ENCODE data around the gene USP13. TPM values are rescaled to one million over a fixed set of nuclear protein-coding genes. Genes with fewer than 3 reads are reported as not detected.
"Not testable (repeated sequence)": the region's sequence is repeated elsewhere in the genome, so short reads cannot be mapped to it uniquely, and the experiment has no call there.

Gene USP13
- total RNA-seq, 2 donors from 2014 or later, result 75.9 to 89.7 TPM

DNA sequence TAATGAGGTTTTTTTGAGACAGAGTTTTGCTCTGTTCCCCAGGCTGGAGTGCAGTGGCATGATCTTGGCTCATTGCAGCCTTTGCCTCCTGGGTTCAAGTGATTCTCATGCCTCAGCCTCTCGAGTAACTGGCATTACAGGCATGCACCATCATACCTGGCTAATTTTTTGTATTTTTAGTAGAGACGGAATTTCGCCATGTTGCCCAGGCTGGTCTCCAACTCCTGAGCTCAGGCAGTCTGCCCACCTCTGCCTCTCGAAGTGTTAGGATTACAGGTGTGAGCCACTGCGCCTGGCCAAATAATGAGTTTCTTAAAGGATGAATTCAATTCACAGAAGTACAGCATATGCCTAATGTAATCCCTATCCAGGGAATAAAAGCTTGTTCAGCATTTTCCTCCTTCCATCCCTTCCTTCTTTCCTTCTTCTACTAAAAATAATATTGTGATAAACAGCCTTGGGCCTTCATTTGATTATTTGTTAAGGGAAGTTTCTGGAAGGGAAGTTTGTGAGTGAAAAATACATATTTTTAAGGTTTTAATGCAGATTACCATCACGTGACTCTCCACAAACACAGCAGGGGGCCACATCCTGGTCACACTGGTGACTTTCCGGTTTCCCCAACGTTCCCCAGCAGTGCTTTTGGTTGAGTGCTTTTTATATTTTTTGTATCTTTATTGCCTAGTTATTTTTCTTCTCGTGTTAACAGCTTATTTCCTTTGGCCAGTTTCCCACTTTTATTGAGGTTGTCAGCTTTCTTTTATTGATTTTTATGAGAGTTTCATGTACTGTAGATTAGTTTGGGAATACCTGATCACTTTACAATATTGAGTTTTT is 116.8 kb downstream of the USP13 start:
- Histone ChIP-seq H3K27ac (no peak overlapping the region), H3K27me3 (no peaks in the 10 kb centered on the region), H3K4me3 (no peak overlapping the region), H3K4me1 (peaks cover 0 to 8% of the 10 kb centered on the region in 2 donors), H3K36me3 (peaks cover 53% of the 10 kb centered on the region), H3K9me3 (no peaks in the 10 kb centered on the region)
- no peak for DNase-seq (ENCODE audit: low spot score)
- TF ChIP-seq, protein P1, sequence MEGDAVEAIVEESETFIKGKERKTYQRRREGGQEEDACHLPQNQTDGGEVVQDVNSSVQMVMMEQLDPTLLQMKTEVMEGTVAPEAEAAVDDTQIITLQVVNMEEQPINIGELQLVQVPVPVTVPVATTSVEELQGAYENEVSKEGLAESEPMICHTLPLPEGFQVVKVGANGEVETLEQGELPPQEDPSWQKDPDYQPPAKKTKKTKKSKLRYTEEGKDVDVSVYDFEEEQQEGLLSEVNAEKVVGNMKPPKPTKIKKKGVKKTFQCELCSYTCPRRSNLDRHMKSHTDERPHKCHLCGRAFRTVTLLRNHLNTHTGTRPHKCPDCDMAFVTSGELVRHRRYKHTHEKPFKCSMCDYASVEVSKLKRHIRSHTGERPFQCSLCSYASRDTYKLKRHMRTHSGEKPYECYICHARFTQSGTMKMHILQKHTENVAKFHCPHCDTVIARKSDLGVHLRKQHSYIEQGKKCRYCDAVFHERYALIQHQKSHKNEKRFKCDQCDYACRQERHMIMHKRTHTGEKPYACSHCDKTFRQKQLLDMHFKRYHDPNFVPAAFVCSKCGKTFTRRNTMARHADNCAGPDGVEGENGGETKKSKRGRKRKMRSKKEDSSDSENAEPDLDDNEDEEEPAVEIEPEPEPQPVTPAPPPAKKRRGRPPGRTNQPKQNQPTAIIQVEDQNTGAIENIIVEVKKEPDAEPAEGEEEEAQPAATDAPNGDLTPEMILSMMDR (IDR thresholded peaks at IDR 0.05), result no peak

DNA sequence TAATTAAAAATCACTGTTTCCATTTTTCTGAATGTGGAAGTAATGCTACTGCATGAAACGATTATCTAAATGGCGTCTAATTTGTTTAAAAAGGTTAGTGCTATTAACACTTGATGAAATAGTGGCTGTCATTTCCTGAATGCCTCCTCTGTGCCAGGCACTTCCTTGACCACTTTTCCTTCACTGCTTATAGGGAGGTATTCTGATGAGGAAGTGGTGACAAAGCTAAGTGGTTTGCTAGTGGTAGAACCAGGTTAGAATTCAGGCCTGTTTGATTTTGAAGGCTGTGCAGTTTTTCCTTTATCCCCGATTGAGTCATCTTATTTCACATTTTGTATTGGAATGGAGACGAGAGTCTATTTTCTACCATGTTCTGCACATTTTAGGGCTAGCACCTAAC is 119.0 kb downstream of the USP13 start:
- TF ChIP-seq, protein P1 (IDR thresholded peaks at IDR 0.05), result no peak
- no peaks in the 10 kb centered on the region for H3K27me3 ChIP-seq

DNA sequence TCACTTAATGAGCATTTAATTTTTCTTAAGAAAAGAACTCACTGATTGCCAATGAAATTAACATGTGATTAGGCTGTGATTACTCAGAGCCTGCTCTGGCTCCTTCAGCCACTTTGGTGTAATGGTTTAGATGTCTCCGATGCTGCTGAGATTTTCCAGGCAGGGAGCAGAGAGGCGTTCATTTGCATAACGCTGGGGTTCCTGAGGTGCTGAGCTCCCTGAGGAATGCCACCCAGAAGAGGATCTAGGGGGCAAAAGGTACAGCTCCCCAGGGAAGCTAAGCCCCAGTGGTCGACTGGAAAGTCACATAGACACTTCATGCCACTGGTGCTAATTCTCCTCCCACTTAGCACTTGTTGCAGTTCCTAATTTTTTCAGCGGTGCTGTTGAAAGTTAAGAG is 119.5 kb downstream of the USP13 start:
- H3K9me3 ChIP-seq, result no peaks in the 10 kb centered on the region
- no peak overlapping the region for H3K4me3 ChIP-seq
- no peak overlapping the region for H3K27ac ChIP-seq
- peaks cover 27% of the 10 kb centered on the region for H3K36me3 ChIP-seq
- no peaks in the 10 kb centered on the region for H3K27me3 ChIP-seq
- no peak for DNase-seq (ENCODE audit: low spot score)
- H3K4me1 ChIP-seq, result no peaks in the 10 kb centered on the region
- TF ChIP-seq, protein P1 (IDR thresholded peaks at IDR 0.05), result no peak

More for the DNA sequence above, 119.0 kb downstream of the USP13 start:
- Histone ChIP-seq H3K27ac (no peak overlapping the region), H3K4me1 (peaks cover 0 to under 1% of the 10 kb centered on the region in 2 donors), H3K36me3 (peaks cover 32% of the 10 kb centered on the region), H3K9me3 (no peaks in the 10 kb centered on the region), H3K4me3 (no peak overlapping the region)
- no peak for DNase-seq (ENCODE audit: low spot score)

DNA sequence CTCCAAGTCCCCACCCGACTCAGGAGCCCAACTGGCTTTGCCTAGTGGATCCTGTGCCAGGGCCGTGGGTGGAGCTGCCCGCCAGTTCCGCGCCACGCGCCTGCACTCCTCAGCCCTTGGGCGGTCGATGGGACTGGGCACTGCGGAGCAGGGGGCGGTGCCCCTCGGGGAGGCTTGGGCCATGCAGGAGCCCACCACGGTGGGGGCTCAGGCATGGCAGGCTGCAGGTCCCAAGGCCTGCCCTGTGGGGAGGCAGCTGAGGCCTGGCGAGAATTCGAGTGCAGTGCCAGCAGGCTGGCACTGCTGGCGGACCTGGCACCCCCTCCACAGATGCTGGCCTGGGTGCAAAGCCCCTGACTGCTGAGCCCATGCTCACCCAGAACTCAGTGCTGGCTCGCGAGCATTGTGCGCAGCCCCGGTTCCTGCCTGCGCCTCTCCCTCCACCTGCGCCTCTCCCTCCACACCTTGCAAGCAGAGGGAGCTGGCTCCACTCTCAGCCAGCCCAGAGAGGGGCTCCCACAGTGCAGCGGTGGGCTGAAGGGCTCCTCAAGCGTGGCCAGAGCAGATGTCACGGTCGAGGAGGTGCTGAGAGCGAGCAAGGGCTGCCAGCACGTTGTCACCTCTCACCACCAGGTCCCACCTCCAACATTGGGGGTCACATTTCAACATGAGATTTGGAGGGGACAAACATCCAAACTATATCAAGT is 122.7 kb downstream of the USP13 start:
- Histone ChIP-seq H3K4me3 (no peak overlapping the region), H3K9me3 (no peaks in the 10 kb centered on the region), H3K27ac (no peak overlapping the region), H3K36me3 (peaks cover 18% of the 10 kb centered on the region), H3K4me1 (no peaks in the 10 kb centered on the region), H3K27me3 (no peaks in the 10 kb centered on the region)
- DNase-seq (ENCODE audit: low spot score), result no peak
- TF ChIP-seq, protein P1 (IDR thresholded peaks at IDR 0.05), result no peak

DNA sequence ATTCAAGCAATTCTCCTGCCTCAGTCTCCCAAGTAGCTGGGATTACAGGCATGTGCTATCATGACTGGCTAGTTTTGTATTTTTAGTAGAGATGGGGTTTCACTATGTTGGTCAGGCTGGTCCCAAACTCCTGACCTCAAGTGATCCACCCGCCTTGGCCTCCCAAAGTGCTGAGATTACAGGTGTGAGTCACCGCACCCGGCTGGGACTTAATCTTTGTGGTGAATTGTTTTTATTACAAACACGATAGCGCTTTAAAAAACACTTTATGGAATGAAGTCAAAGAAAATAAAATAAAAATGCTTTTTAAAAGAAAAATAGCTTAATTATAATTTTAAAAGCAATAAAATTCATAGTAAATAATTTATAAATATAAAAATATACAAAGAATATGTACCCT is 130.0 kb downstream of the USP13 start:
- peaks cover 19% of the 10 kb centered on the region for H3K36me3 ChIP-seq

DNA sequence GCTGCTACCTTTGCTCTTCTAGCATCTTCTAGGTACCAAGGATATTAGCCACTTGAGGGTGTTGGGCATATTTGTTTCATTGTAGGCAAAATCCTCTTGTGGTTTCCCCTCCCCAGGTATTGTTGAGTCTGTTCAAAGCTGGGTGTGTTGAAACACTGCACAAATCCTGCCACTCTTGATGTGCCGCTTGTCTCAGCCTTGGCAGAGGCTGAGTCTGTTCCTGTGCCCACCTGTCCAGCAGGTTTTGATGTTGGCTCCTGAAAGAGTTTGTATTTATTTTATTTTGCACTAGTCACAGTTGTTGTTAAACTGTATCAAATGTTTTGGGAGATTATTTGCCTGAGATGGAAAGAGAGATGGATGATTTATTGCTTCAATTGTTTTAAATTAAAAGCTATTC is 136.2 kb downstream of the USP13 start:
- H3K27ac ChIP-seq, result no peak overlapping the region
- H3K36me3 ChIP-seq, result peaks cover 10% of the 10 kb centered on the region
- H3K4me3 ChIP-seq, result no peak overlapping the region
- no peak for DNase-seq (ENCODE audit: low spot score)
- no peaks in the 10 kb centered on the region for H3K4me1 ChIP-seq
- TF ChIP-seq, protein P1 (IDR thresholded peaks at IDR 0.05), result no peak
- H3K9me3 ChIP-seq, result no peaks in the 10 kb centered on the region
- H3K27me3 ChIP-seq, result no peaks in the 10 kb centered on the region

More for the DNA sequence above, 130.0 kb downstream of the USP13 start:
- not testable (repeated sequence) for H3K4me1 ChIP-seq; H3K27me3 ChIP-seq; H3K4me3 ChIP-seq; H3K27ac ChIP-seq; H3K9me3 ChIP-seq; DNase-seq (ENCODE audit: low spot score)
